Neural cell (in vitro differentiated cells): ENCODE results near the gene PLA2G15. TPM values are rescaled to one million over a fixed set of nuclear protein-coding genes. Genes with fewer than 3 reads are reported as not detected.

Source experiments
- H2AFZ ChIP-seq: fragments of 200-600, 300-800 bp; sonication (generic), shearing (Covaris generic); 2 replicates; pipeline ENCODE4 v1.6.0; 2014; ENCODE audit warnings: low read depth, mild to moderate bottlenecking, antibody characterized with exemption, low read length, moderate library complexity
- H3F3A ChIP-seq: fragments of 200-600 bp; shearing (Covaris generic); 2 replicates; pipeline ENCODE4 v1.6.1; 2016; ENCODE audit warnings: mild to moderate bottlenecking, moderate library complexity, mixed read lengths, antibody characterized with exemption, low read length; ENCODE audit not compliant: insufficient read depth, poor library complexity, severe bottlenecking
- H3K27ac ChIP-seq: fragments of 200-600, 300-800 bp; sonication (generic), shearing (Covaris generic); 2 replicates; pipeline ENCODE4 v1.5.1; 2014; ENCODE audit warnings: mild to moderate bottlenecking, low read length, moderate library complexity
- H3K27me3 ChIP-seq: fragments of 300-800, 200-600 bp; sonication (generic), shearing (Covaris generic); 2 replicates; pipeline ENCODE4 v1.6.0; 2014; ENCODE audit warnings: mild to moderate bottlenecking, low read depth, low read length, moderate library complexity; ENCODE audit not compliant: insufficient read depth
- H3K36me3 ChIP-seq: fragments of 300-800, 200-600 bp; sonication (generic), shearing (Covaris generic); 2 replicates; pipeline ENCODE4 v1.5.1; 2014; ENCODE audit warnings: mild to moderate bottlenecking, antibody characterized with exemption, low read length, moderate library complexity; ENCODE audit not compliant: insufficient read depth
- H3K4me2 ChIP-seq: fragments of 300-800, 200-600 bp; sonication (generic), shearing (Covaris generic); 2 replicates; pipeline ENCODE4 v1.6.0; 2014; ENCODE audit warnings: mild to moderate bottlenecking, low read length
- H3K4me3 ChIP-seq: fragments of 300-800, 200-600 bp; sonication (generic), shearing (Covaris generic); 2 replicates; pipeline ENCODE4 v1.5.1; 2014; ENCODE audit warnings: mild to moderate bottlenecking, low read length, moderate library complexity
- H3K79me2 ChIP-seq: fragments of 200-600 bp; shearing (Covaris generic); replicated peaks from 2 replicates; pipeline ENCODE4 v1.6.0; 2014; ENCODE audit warnings: mild to moderate bottlenecking, low read length, moderate library complexity; ENCODE audit not compliant: insufficient read depth
- H3K9ac ChIP-seq: fragments of 300-800, 200-600 bp; sonication (generic), shearing (Covaris generic); 2 replicates; pipeline ENCODE4 v1.6.1; 2016; ENCODE audit warnings: mild to moderate bottlenecking, low read length, mixed read lengths
- H3K9me2 ChIP-seq: fragments of 200-600 bp; shearing (Covaris generic); 2 replicates; pipeline ENCODE4 v1.6.1; 2016; ENCODE audit warnings: mild to moderate bottlenecking, low read length, mixed read lengths; ENCODE audit not compliant: insufficient read depth
- H3K9me3 ChIP-seq: fragments of 200-600, 300-800 bp; sonication (generic), shearing (Covaris generic); 2 replicates; pipeline ENCODE4 v1.6.1; 2016; ENCODE audit warnings: mild to moderate bottlenecking, mixed run types, low read length, moderate library complexity, mixed read lengths
- H4K20me1 ChIP-seq: fragments of 200-600 bp; shearing (Covaris generic); 2 replicates; pipeline ENCODE4 v1.6.1; 2016; ENCODE audit warnings: mild to moderate bottlenecking, mixed run types; ENCODE audit not compliant: insufficient read depth
- CTCF ChIP-seq: fragments of 450-650 bp; IDR thresholded peaks from 2 replicates; pipeline ENCODE4 v1.5.1; 2014; ENCODE audit warnings: antibody characterized with exemption, mild to moderate bottlenecking, moderate library complexity; ENCODE audit not compliant: poor library complexity, severe bottlenecking
- EP300 ChIP-seq: fragments of 450-650 bp; conservative IDR thresholded peaks from 2 replicates; pipeline ENCODE4 v1.6.1; 2014; ENCODE audit warnings: antibody characterized with exemption, mild to moderate bottlenecking, moderate library complexity; ENCODE audit not compliant: poor library complexity, severe bottlenecking
- EZH2 ChIP-seq: fragments of 200-600, 300-800 bp; shearing (Covaris generic), sonication (generic); IDR thresholded peaks from 2 replicates; pipeline ENCODE4 v1.6.1; 2014; ENCODE audit warnings: antibody characterized with exemption, low read length, borderline replicate concordance, mild to moderate bottlenecking; ENCODE audit not compliant: insufficient read depth, poor library complexity, severe bottlenecking
- MXI1 ChIP-seq: fragments of 450-650 bp; conservative IDR thresholded peaks from 2 replicates; pipeline ENCODE4 v1.6.1; 2014; ENCODE audit warnings: antibody characterized with exemption, mild to moderate bottlenecking; ENCODE audit not compliant: poor library complexity, severe bottlenecking
- POLR2AphosphoS5 ChIP-seq: IDR thresholded peaks from 2 replicates; pipeline ENCODE4 v1.6.1; 2012
- RAD21 ChIP-seq: fragments of 450-650 bp; conservative IDR thresholded peaks from 2 replicates; pipeline ENCODE4 v1.6.1; 2014; ENCODE audit warnings: antibody characterized with exemption, mild to moderate bottlenecking, moderate library complexity
- REST ChIP-seq: IDR thresholded peaks from 2 replicates; pipeline ENCODE4 v1.6.1; 2012; ENCODE audit warnings: borderline replicate concordance
- SMC3 ChIP-seq: fragments of 450-650 bp; conservative IDR thresholded peaks from 2 replicates; pipeline ENCODE4 v1.6.1; 2014; ENCODE audit warnings: antibody characterized with exemption, mild to moderate bottlenecking, moderate library complexity; ENCODE audit not compliant: poor library complexity
- TAF1 ChIP-seq: IDR thresholded peaks from 2 replicates; pipeline ENCODE4 v1.6.1; 2012; ENCODE audit warnings: low read depth
- polyA plus RNA-seq: library from polyadenylated mRNA; depleted of rRNA; stranded (reverse); fragments of >200 nt; gene quantifications from 2 replicates; pipeline ENCODE4 v1.2.3, GENCODE V29; 2014

PLA2G15 gene
- polyA plus RNA-seq, 1 donor from 2014 or later: 19.6 TPM

GRCh38 chr16:68300734-68301459 lies 55.7 kb downstream of the PLA2G15 start:
- H3K9me2 ChIP-seq: no peaks in the 10 kb centered on the region
- no peaks in the 10 kb centered on the region for H3F3A ChIP-seq
- no peaks in the 10 kb centered on the region for H3K27me3 ChIP-seq
- H3K9ac ChIP-seq: no peak overlapping the region
- no peaks in the 10 kb centered on the region for H3K36me3 ChIP-seq
- no peak overlapping the region for H3K27ac ChIP-seq
- no peak overlapping the region for H3K4me2 ChIP-seq
- no peaks in the 10 kb centered on the region for H3K79me2 ChIP-seq
- no peak overlapping the region for H3K4me3 ChIP-seq
- no peaks in the 10 kb centered on the region for H4K20me1 ChIP-seq
- TF ChIP-seq CTCF (no peak), EZH2 (no peak), MXI1 (no peak), RAD21 (no peak), POLR2AphosphoS5 (no peak), SMC3 (no peak), REST (no peak), EP300 (no peak), TAF1 (no peak)
- H3K9me3 ChIP-seq: no peaks in the 10 kb centered on the region
- no peak overlapping the region for H2AFZ ChIP-seq

GRCh38 chr16:68306633-68307032 lies 61.5 kb downstream of the PLA2G15 start:
- no peak overlapping the region for H2AFZ ChIP-seq
- H3K27ac ChIP-seq: no peak overlapping the region
- no peak overlapping the region for H3K9ac ChIP-seq
- no peaks in the 10 kb centered on the region for H4K20me1 ChIP-seq
- no peaks in the 10 kb centered on the region for H3K27me3 ChIP-seq
- H3K9me3 ChIP-seq: no peaks in the 10 kb centered on the region
- no peak for TF ChIP-seq TAF1
- TF ChIP-seq CTCF: no peak
- no peak for TF ChIP-seq RAD21
- peaks cover 15% of the 10 kb centered on the region for H3K79me2 ChIP-seq
- H3K4me3 ChIP-seq: no peak overlapping the region
- no peaks in the 10 kb centered on the region for H3K36me3 ChIP-seq
- H3K9me2 ChIP-seq: no peaks in the 10 kb centered on the region
- H3K4me2 ChIP-seq: no peak overlapping the region
- H3F3A ChIP-seq: no peaks in the 10 kb centered on the region
